ENCODE measurements around the gene XPR1. TPM values are rescaled to one million over a fixed set of nuclear protein-coding genes. Genes with fewer than 3 reads are reported as not detected.
"Not testable (repeated sequence)": the region's sequence is repeated elsewhere in the genome, so short reads cannot be mapped to it uniquely, and the experiment has no call there.

Gene XPR1
- total and polyA plus RNA-seq, 2 experiments from 2014 or later: 4.9 to 15.6 TPM

DNA sequence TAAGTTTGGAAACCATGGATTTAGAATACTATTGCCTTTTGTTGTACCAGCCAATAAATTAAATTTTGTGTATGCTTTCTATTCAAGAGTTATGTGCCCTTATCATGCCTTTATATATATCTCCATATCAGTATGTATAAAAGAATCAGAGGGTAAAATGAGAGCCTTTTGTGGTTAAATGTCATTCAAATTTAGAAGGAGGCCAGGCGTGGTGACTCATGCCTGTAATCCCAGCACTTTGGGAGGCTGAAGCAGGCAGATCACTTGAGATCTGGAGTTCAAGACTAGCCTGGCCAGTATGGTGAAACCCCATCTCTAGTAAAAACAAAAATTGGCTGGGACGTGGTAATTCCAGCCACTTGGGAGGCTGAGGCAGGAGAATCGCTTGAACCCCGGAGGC, 88.9 kb downstream of the XPR1 start:
- Histone ChIP-seq H3K36me3 (ENCODE audit: low read depth) (no peaks in the 10 kb centered on the region), H3K4me1 (ENCODE audit: insufficient read depth) (no peaks in the 10 kb centered on the region), H3K9ac (no peak overlapping the region), H3K27me3 (replicated peaks; ENCODE audit: insufficient read depth) (no peaks in the 10 kb centered on the region), H3K9me3 (ENCODE audit: low read depth) (no peaks in the 10 kb centered on the region), H3K4me2 (ENCODE audit: unreplicated experiment) (no peak overlapping the region), H4K20me1 (ENCODE audit: insufficient read depth) (no peaks in the 10 kb centered on the region), H3K9me2 (ENCODE audit: insufficient read depth) (no peaks in the 10 kb centered on the region; the same call in 1 of the 2 replicates), H2AFZ (no peak overlapping the region), H3K27ac (no peak overlapping the region), H3K4me3 (no peak overlapping the region), H3K79me2 (ENCODE audit: insufficient read depth) (peaks cover 15% of the 10 kb centered on the region), H3F3A (ENCODE audit: insufficient read depth) (no peaks in the 10 kb centered on the region)
- no peak for DNase-seq
- 96 to 100% methylated on average over 4 of the region's 4 CpGs for WGBS, 2 experiments (ENCODE audit: low coverage in 1 of 2, low lambda C conversion rate in 2 of 2, missing lambda C conversion rate in 2 of 2)
- in situ Hi-C loops (cut with MboI): no loop called here
- no peak for TF ChIP-seq EZH2phosphoT487 (IDR thresholded peaks at IDR 0.05; ENCODE audit: insufficient read depth, low read depth)
- TF ChIP-seq EZH2 (IDR thresholded peaks at IDR 0.05; ENCODE audit: insufficient read depth, poor library complexity, severe bottlenecking): no peak

DNA sequence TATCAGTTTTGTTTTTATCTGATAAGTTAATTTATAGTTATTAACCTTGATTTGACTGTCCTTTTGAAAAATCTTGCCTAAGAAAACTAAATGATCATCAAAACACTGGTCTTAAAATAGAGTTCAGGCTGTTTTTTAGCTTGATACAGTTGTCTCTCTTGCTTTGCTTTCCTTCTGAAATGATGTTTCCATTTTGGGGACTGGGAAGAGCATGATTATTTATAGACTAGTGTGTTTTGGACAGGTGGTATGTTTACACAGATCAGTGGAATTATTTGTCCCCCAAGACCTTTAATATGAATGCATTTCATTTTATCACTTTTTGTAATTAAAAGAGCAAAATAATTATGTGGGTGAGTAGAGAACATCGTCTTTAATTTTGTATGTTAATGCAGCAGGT, 90.8 kb downstream of the XPR1 start:
- TF ChIP-seq EZH2phosphoT487 (IDR thresholded peaks at IDR 0.05; ENCODE audit: insufficient read depth, low read depth) (no peak), EZH2 (IDR thresholded peaks at IDR 0.05; ENCODE audit: insufficient read depth, poor library complexity, severe bottlenecking) (no peak)
- Histone ChIP-seq H3K4me1 (ENCODE audit: insufficient read depth) (no peaks in the 10 kb centered on the region), H2AFZ (no peak overlapping the region), H3K9ac (no peak overlapping the region), H3K27me3 (replicated peaks; ENCODE audit: insufficient read depth) (no peaks in the 10 kb centered on the region), H3K9me3 (ENCODE audit: low read depth) (no peaks in the 10 kb centered on the region), H3K9me2 (ENCODE audit: insufficient read depth) (no peaks in the 10 kb centered on the region; the same call in 1 of the 2 replicates), H3K4me2 (ENCODE audit: unreplicated experiment) (no peak overlapping the region), H3K27ac (no peak overlapping the region), H3K36me3 (ENCODE audit: low read depth) (no peaks in the 10 kb centered on the region), H4K20me1 (ENCODE audit: insufficient read depth) (no peaks in the 10 kb centered on the region), H3F3A (ENCODE audit: insufficient read depth) (no peaks in the 10 kb centered on the region), H3K79me2 (ENCODE audit: insufficient read depth) (peaks cover 15% of the 10 kb centered on the region), H3K4me3 (no peak overlapping the region)
- WGBS, 2 experiments (ENCODE audit: low coverage in 1 of 2, low lambda C conversion rate in 2 of 2, missing lambda C conversion rate in 2 of 2): 95 to 97% methylated on average over 1 of the region's 1 CpG
- no peak for DNase-seq
- in situ Hi-C loops (cut with MboI): no loop called here

DNA sequence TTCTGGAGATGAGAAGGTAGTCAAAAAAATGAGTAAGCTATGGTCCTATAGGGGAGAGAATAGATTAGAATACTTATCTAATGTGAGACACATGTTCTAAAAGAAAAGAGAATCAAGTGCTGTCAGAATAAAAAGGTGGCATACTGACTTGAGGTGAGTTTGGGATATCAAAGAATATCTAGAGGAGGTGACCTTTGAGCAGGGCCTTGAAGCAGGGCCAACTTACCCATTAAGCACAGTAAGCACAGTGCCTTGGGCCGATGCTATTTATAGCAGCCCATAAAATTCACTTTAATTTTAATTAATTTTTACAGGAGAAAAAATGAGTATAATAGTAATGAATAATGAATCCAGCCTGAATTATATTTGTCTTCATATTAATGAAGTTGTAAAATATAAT, 92.2 kb downstream of the XPR1 start:
- in situ Hi-C loops (cut with MboI): no loop called here
- Histone ChIP-seq H3K79me2 (ENCODE audit: insufficient read depth) (peaks cover 15% of the 10 kb centered on the region), H3K9ac (no peak overlapping the region), H3K27ac (no peak overlapping the region), H2AFZ (no peak overlapping the region), H3K4me2 (ENCODE audit: unreplicated experiment) (no peak overlapping the region), H3K9me2 (ENCODE audit: insufficient read depth) (no peaks in the 10 kb centered on the region; the same call in 1 of the 2 replicates), H3F3A (ENCODE audit: insufficient read depth) (no peaks in the 10 kb centered on the region), H3K9me3 (ENCODE audit: low read depth) (no peaks in the 10 kb centered on the region), H3K27me3 (replicated peaks; ENCODE audit: insufficient read depth) (no peaks in the 10 kb centered on the region), H3K36me3 (ENCODE audit: low read depth) (no peaks in the 10 kb centered on the region), H3K4me1 (ENCODE audit: insufficient read depth) (no peaks in the 10 kb centered on the region), H4K20me1 (ENCODE audit: insufficient read depth) (no peaks in the 10 kb centered on the region), H3K4me3 (no peak overlapping the region)
- 91% methylated on average over 1 of the region's 1 CpG for WGBS, 2 experiments (ENCODE audit: low coverage in 1 of 2, low lambda C conversion rate in 2 of 2, missing lambda C conversion rate in 2 of 2)
- no peak for DNase-seq
- TF ChIP-seq EZH2phosphoT487 (IDR thresholded peaks at IDR 0.05; ENCODE audit: insufficient read depth, low read depth) (no peak), EZH2 (IDR thresholded peaks at IDR 0.05; ENCODE audit: insufficient read depth, poor library complexity, severe bottlenecking) (no peak)

DNA sequence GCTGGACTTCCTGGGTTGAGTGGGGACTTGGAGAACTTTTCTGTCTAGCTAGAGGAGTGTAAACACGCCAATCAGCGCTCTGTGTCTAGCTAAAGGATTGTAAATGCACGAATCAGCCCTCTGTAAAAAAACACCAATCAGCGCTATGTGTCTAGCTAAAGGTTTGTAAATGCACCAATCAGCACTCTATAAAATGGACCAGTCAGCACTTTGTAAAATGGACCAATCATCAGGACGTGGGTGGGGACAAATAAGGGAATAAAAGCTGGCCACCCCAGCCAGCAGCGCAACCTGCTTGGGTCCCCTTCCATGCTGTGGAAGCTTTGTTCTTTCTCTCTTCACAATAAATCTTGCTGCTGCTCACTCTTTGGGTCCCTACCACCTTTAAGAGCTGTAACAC, 94.2 kb downstream of the XPR1 start:
- H3K27me3 ChIP-seq (replicated peaks; ENCODE audit: insufficient read depth); H3K36me3 ChIP-seq (ENCODE audit: low read depth); in situ Hi-C loops (cut with MboI); H3K9ac ChIP-seq; H2AFZ ChIP-seq; DNase-seq; H3K4me1 ChIP-seq (ENCODE audit: insufficient read depth); H3K4me2 ChIP-seq (ENCODE audit: unreplicated experiment); H3K9me3 ChIP-seq (ENCODE audit: low read depth); H3K27ac ChIP-seq; H4K20me1 ChIP-seq (ENCODE audit: insufficient read depth); H3K4me3 ChIP-seq; H3F3A ChIP-seq (ENCODE audit: insufficient read depth); H3K9me2 ChIP-seq (ENCODE audit: insufficient read depth): not testable (repeated sequence)
- 94 to 96% methylated on average over 6 of the region's 6 CpGs for WGBS, 2 experiments (ENCODE audit: low coverage in 1 of 2, low lambda C conversion rate in 2 of 2, missing lambda C conversion rate in 2 of 2)
- H3K79me2 ChIP-seq (ENCODE audit: insufficient read depth): peaks cover 21% of the 10 kb centered on the region

DNA sequence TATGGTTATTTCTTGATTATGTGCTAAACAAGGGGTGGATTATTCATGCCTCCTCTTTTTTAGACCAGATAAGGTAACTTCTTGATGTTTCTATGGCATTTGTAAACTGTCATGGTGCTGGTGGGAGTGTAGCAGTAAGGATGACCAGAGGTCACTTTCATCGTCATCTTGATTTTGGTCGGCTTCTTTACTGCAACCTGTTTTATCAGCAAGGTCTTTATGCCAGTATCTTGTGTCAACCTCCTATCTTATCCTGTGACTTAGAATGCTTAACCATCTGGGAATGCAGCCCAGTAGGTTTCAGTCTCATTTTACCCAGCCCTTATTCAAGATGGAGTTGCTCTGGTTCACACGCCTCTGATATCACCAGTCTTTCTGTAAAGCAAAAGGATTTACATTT, 95.9 kb downstream of the XPR1 start:
- H3K27ac ChIP-seq; H3K4me2 ChIP-seq (ENCODE audit: unreplicated experiment); H3K9me2 ChIP-seq (ENCODE audit: insufficient read depth); H3K4me1 ChIP-seq (ENCODE audit: insufficient read depth); H3K4me3 ChIP-seq; H3K27me3 ChIP-seq (replicated peaks; ENCODE audit: insufficient read depth); H3K36me3 ChIP-seq (ENCODE audit: low read depth); H4K20me1 ChIP-seq (ENCODE audit: insufficient read depth); in situ Hi-C loops (cut with MboI); H3K9me3 ChIP-seq (ENCODE audit: low read depth); DNase-seq; H3K9ac ChIP-seq; H3F3A ChIP-seq (ENCODE audit: insufficient read depth); H2AFZ ChIP-seq: not testable (repeated sequence)
- peaks cover 12% of the 10 kb centered on the region for H3K79me2 ChIP-seq (ENCODE audit: insufficient read depth)
- WGBS, 2 experiments (ENCODE audit: low coverage in 1 of 2, low lambda C conversion rate in 2 of 2, missing lambda C conversion rate in 2 of 2): 96 to 97% methylated on average over 3 of the region's 3 CpGs

All from GM23248 (cell line).